HepG2 (cell line): ENCODE results near the gene CPT1C. TPM values are rescaled to one million over a fixed set of nuclear protein-coding genes. Genes with fewer than 3 reads are reported as not detected.

Source experiments
- ATAC-seq: fragments of 200-7000 bp; cut with Tn5 transposase; 3 replicates; pipeline ENCODE4 v1.9.1; 2020; ENCODE audit warnings: mild to moderate bottlenecking, moderate library complexity
- BruUV-seq: library from RNA; stranded (reverse); fragments of 400-500 nt; replicated peaks from 2 replicates; lab custom pipeline; 2021; lab: Mats Ljungman, UMichigan
- CTCF ChIA-PET: fragments of 300-600 bp; formaldehyde crosslinking; extraction: SDS; loops from one replicate; lab custom pipeline; 2021; ENCODE audit warnings: low total read pairs, inconsistent platforms, low intra/inter-chr PET ratio; lab: Yijun Ruan, JAX
- POLR2A ChIA-PET: fragments of 350-600 bp; sonication (Branson Sonifier 250); formaldehyde crosslinking; loops from one replicate; lab custom pipeline; 2020; ENCODE audit warnings: antibody characterized with exemption, inconsistent platforms; lab: Yijun Ruan, JAX
- DNase-seq: peaks from one replicate; pipeline ENCODE4 v3.0.0-alpha.2; 2015; ENCODE audit warnings: low spot score
- FAIRE-seq: peaks from 3 replicates; lab custom pipeline; 2011; peaks lifted over from hg19 to GRCh38; lab: Jason Lieb, UNC
- H2AFZ ChIP-seq: one replicate; pipeline ENCODE4 v1.6.1; 2011; ENCODE audit warnings: low read length, inconsistent platforms
- H3K27ac ChIP-seq: fragments of 300-600 bp; 3 replicates; pipeline ENCODE4 v1.8.0; 2011; ENCODE audit warnings: mixed run types, mild to moderate bottlenecking, mixed read lengths, low read length, inconsistent platforms; ENCODE audit not compliant: insufficient read depth; ENCODE audit errors: extremely low read length
- H3K27me3 ChIP-seq, 2 experiments: fragments of 200-600 bp in 1 of 2; 2 replicates in 1 of 2; 3 replicates in 1 of 2; pipeline versions ENCODE4 v1.6.0 to v1.8.0; 2011; ENCODE audit warnings: low read length in 2 of 2, mild to moderate bottlenecking in 2 of 2, moderate library complexity in 2 of 2, inconsistent platforms in 1 of 2; ENCODE audit not compliant: insufficient read depth in 2 of 2, control insufficient read depth in 1 of 2
- H3K36me3 ChIP-seq, 2 experiments: fragments of 200-600 bp in 1 of 2; replicated peaks in 1 of 2; 2 replicates in 1 of 2; 3 replicates in 1 of 2; pipeline versions ENCODE4 v1.5.1 to v1.8.0; 2011; ENCODE audit warnings: low read length in 2 of 2, inconsistent platforms in 1 of 2; ENCODE audit not compliant: insufficient read depth in 2 of 2, control insufficient read depth in 1 of 2
- H3K4me1 ChIP-seq: 2 replicates; pipeline ENCODE4 v1.5.1; 2012; ENCODE audit warnings: low read length, inconsistent platforms; ENCODE audit not compliant: insufficient read depth
- H3K4me2 ChIP-seq: 2 replicates; pipeline ENCODE4 v1.6.0; 2011; ENCODE audit warnings: low read depth, low read length, inconsistent platforms
- H3K4me3 ChIP-seq, 3 experiments: fragments of 200-600 bp in 1 of 3; sonication (generic), shearing (Covaris generic) in 1 of 3; replicated peaks in 1 of 3; 2 replicates each; pipeline ENCODE4 v1.5.1; 2011 to 2016; ENCODE audit warnings: low read length in 3 of 3, inconsistent platforms in 2 of 3, low read depth in 2 of 3, mild to moderate bottlenecking in 2 of 3, control low read depth in 1 of 3, mixed read lengths in 1 of 3; ENCODE audit not compliant: insufficient read depth in 1 of 3
- H3K79me2 ChIP-seq: one replicate; pipeline ENCODE4 v1.6.1; 2011; ENCODE audit warnings: low read length, inconsistent platforms; ENCODE audit not compliant: insufficient read depth
- H3K9ac ChIP-seq: 2 replicates; pipeline ENCODE4 v1.6.0; 2011; ENCODE audit warnings: mild to moderate bottlenecking, low read depth, low read length, inconsistent platforms; ENCODE audit not compliant: insufficient read depth
- H3K9me3 ChIP-seq: 2 replicates; pipeline ENCODE4 v1.5.1; 2012; ENCODE audit warnings: mild to moderate bottlenecking, low read length
- H4K20me1 ChIP-seq: 2 replicates; pipeline ENCODE4 v1.6.0; 2011; ENCODE audit warnings: inconsistent platforms, mild to moderate bottlenecking, low read length, moderate library complexity; ENCODE audit not compliant: insufficient read depth
- FOXO1 ChIP-seq: sonication (generic); formaldehyde crosslinking; IDR thresholded peaks from 2 replicates; pipeline ENCODE4 v1.4.0; 2020; ENCODE audit warnings: missing genetic modification reagents
- MTA3 ChIP-seq: sonication (generic); formaldehyde crosslinking; IDR thresholded peaks from 2 replicates; pipeline ENCODE4 v1.4.0; 2020; ENCODE audit warnings: missing genetic modification reagents
- NR2F6 ChIP-seq, 2 experiments: IDR thresholded peaks; 2 replicates each; pipeline ENCODE4 v1.6.1; 2016; ENCODE audit warnings: antibody characterized with exemption in 1 of 2, mild to moderate bottlenecking in 1 of 2
- PATZ1 ChIP-seq: sonication (generic); formaldehyde crosslinking; IDR thresholded peaks from 2 replicates; pipeline ENCODE4 v1.4.0; 2020; ENCODE audit warnings: missing genetic modification reagents
- PRDM10 ChIP-seq: sonication (generic); formaldehyde crosslinking; IDR thresholded peaks from 2 replicates; pipeline ENCODE4 v1.4.0; 2020; ENCODE audit warnings: low read depth, missing genetic modification reagents
- TAF15 ChIP-seq: fragments of 200-400 bp; formaldehyde crosslinking; IDR thresholded peaks from one replicate; pipeline ENCODE4 v1.6.1; 2018; ENCODE audit warnings: mild to moderate bottlenecking, low read depth, low read length; ENCODE audit not compliant: poor library complexity, severe bottlenecking
- U2AF2 ChIP-seq: fragments of 200-400 bp; formaldehyde crosslinking; IDR thresholded peaks from 2 replicates; pipeline ENCODE4 v1.6.1; 2017; ENCODE audit warnings: low read depth, mild to moderate bottlenecking, low read length
- ZBTB7A ChIP-seq: sonication (generic); formaldehyde crosslinking; IDR thresholded peaks from 2 replicates; pipeline ENCODE4 v1.8.0; 2022; ENCODE audit warnings: mild to moderate bottlenecking, missing genetic modification reagents
- ZNF512B ChIP-seq: sonication (generic); formaldehyde crosslinking; IDR thresholded peaks from 2 replicates; pipeline ENCODE4 v1.5.1; 2020; ENCODE audit warnings: missing genetic modification reagents, mild to moderate bottlenecking, borderline replicate concordance
- ZNF75D ChIP-seq: sonication (generic); formaldehyde crosslinking; IDR thresholded peaks from 2 replicates; pipeline ENCODE4 v1.8.1; 2023; ENCODE audit warnings: missing genetic modification reagents, mild to moderate bottlenecking, borderline replicate concordance
- ZUFSP ChIP-seq: sonication (generic); formaldehyde crosslinking; IDR thresholded peaks from 2 replicates; pipeline ENCODE4 v1.9.0; 2021; ENCODE audit warnings: missing genetic modification reagents, mild to moderate bottlenecking, borderline replicate concordance
- WGBS: methylation state at CpG from one replicate; pipeline ENCODE4 v1.1.6; 2017; ENCODE audit warnings: low lambda C conversion rate; 5-methylcytosine and 5-hydroxymethylcytosine counted together
- in situ Hi-C: cut with HindIII; loops from 2 replicates; pipeline ENCODE4 v1.10.0; 2017; ENCODE audit warnings: low pct_unique_long_range_greater_than_20kb; ENCODE audit not compliant: extremely low pct_ligation_motif_present
- intact Hi-C: fragments of 100-400 bp; cut with micrococcal nuclease; formaldehyde crosslinking; loops from one replicate; pipeline ENCODE4 v1.10.0; 2022; ENCODE audit not compliant: unreplicated experiment
- polyA plus RNA-seq, 8 experiments: library from polyadenylated mRNA; depleted of rRNA in 3 of 8; stranded (reverse) in 7 of 8; unstranded in 1 of 8; fragments of >200 nt; fragmentation: Illumina TruSeq in 4 of 8; extraction: Trizol in 4 of 8; gene quantifications; 2 replicates each; pipeline versions ENCODE4 v1.2.1 to v1.2.3, GENCODE V29; 2011 to 2016; ENCODE audit warnings: low read depth in 4 of 8, missing spikeins in 1 of 8, mixed read lengths in 1 of 8; ENCODE audit not compliant: insufficient read depth in 1 of 8
- total RNA-seq, 5 experiments: library from RNA; depleted of rRNA; stranded (reverse); fragments of >200 nt; fragmentation: Illumina TruSeq; extraction: Trizol; gene quantifications; 2 replicates each; pipeline ENCODE4 v1.2.3, GENCODE V29; 2016; ENCODE audit warnings: low read depth in 1 of 5

The CPT1C gene
- total and polyA plus RNA-seq, 2 of the 13 experiments (the other 11 are each of a cell fraction or from before 2014, with no cell fraction given), result 0.18 TPM; not detected in 1

GRCh38 chr19:49677901-49678674 lies 12.8 kb upstream of the CPT1C start:
- H3K36me3 ChIP-seq, result peaks cover 4 to 24% of the 10 kb centered on the region in 2 experiments
- H3K4me2 ChIP-seq, result peak overlapping the region; percentile 86
- peak overlapping the region; percentile 92 to 99 (median 99) for H3K4me3 ChIP-seq
- H3K4me1 ChIP-seq, result peaks cover 39% of the 10 kb centered on the region
- H4K20me1 ChIP-seq, result peaks cover 37% of the 10 kb centered on the region
- H3K9me3 ChIP-seq, result no peaks in the 10 kb centered on the region
- H2AFZ ChIP-seq, result no peak overlapping the region
- intact Hi-C loops, result loop anchor here (2.0 to 5.0 kb wide), 2 partner anchors 36 to 97 kb away; partner anchors contain the start of genes NOSIP, PRRG2, RRAS and SCAF1
- H3K27ac ChIP-seq, result peak overlapping the region; percentile 89
- in situ Hi-C loops, result loop anchor here (10.0 kb wide), 1 partner anchor 83 kb away; the partner anchor contains the start of gene PRR12
- FAIRE-seq, result no peak
- 4% methylated on average over 16 of the region's 21 CpGs for WGBS
- H3K79me2 ChIP-seq, result peaks cover 41% of the 10 kb centered on the region
- no peaks in the 10 kb centered on the region for H3K27me3 ChIP-seq
- ChIA-PET POLR2A (interaction anchor here (0.6 to 3.8 kb wide), 5 partner anchors 13 to 190 kb away, joined by 3 to 77 read pairs (median 4); partner anchors contain the start of genes BCL2L12, IRF3, RRAS and SCAF1), CTCF (interaction anchor here (1.7 kb wide), 1 partner anchor 108 kb away, joined by 5 read pairs; no protein-coding TSS in a partner anchor)
- peak; percentile 74 for DNase-seq
- BruUV-seq, result no TSS peak
- ATAC-seq, result peak; percentile 30
- H3K9ac ChIP-seq, result peak overlapping the region; percentile 95
- TF ChIP-seq ZNF512B (no peak), ZNF75D (no peak), FOXO1 (CRISPR knock-in tag) (no peak), ZUFSP (CRISPR knock-in tag) (no peak), NR2F6 (IDR thresholded peaks at IDR 0.05) (peak; percentile 90), NR2F6 (CRISPR knock-in tag; IDR thresholded peaks at IDR 0.05) (peak; percentile 68), ZBTB7A (CRISPR knock-in tag) (peak; percentile 30; the same call in 1 of the 2 replicates), PRDM10 (CRISPR knock-in tag) (no peak; the same call in 1 of the 2 replicates), MTA3 (CRISPR knock-in tag) (no peak), U2AF2 (no peak), TAF15 (no peak), PATZ1 (CRISPR knock-in tag) (peak; percentile 68)
